ENCODE measurements around the gene TACSTD2.

GRCh38 chr1:58570094-58570493 lies 7.0 kb downstream of the TACSTD2 start:
- TF ChIP-seq, protein P1, sequence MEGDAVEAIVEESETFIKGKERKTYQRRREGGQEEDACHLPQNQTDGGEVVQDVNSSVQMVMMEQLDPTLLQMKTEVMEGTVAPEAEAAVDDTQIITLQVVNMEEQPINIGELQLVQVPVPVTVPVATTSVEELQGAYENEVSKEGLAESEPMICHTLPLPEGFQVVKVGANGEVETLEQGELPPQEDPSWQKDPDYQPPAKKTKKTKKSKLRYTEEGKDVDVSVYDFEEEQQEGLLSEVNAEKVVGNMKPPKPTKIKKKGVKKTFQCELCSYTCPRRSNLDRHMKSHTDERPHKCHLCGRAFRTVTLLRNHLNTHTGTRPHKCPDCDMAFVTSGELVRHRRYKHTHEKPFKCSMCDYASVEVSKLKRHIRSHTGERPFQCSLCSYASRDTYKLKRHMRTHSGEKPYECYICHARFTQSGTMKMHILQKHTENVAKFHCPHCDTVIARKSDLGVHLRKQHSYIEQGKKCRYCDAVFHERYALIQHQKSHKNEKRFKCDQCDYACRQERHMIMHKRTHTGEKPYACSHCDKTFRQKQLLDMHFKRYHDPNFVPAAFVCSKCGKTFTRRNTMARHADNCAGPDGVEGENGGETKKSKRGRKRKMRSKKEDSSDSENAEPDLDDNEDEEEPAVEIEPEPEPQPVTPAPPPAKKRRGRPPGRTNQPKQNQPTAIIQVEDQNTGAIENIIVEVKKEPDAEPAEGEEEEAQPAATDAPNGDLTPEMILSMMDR (IDR thresholded peaks at IDR 0.05), result no peak
- TF ChIP-seq POLR2A (IDR thresholded peaks at IDR 0.05), result no peak
